BJ (cell line): Measurements from ENCODE around the gene ECT2L. TPM values are rescaled to one million over a fixed set of nuclear protein-coding genes. Genes with fewer than 3 reads are reported as not detected.

Experiments
- CTCF ChIA-PET: fragments of 350-600 bp; formaldehyde crosslinking; extraction: SDS; loops from one replicate; lab custom pipeline; 2021; ENCODE audit warnings: antibody characterized with exemption, inconsistent platforms; lab: Yijun Ruan, JAX
- POLR2A ChIA-PET: fragments of 300-600 bp; sonication (Branson Sonifier 250); formaldehyde crosslinking; extraction: SDS; loops from one replicate; lab custom pipeline; 2021; ENCODE audit warnings: antibody characterized with exemption; lab: Charles Lee
- DNase-seq: peaks from one replicate; pipeline ENCODE4 v3.0.0-alpha.2; 2011; ENCODE audit warnings: low read depth
- H3K27me3 ChIP-seq: 2 replicates; pipeline ENCODE4 v1.6.0; 2011; ENCODE audit warnings: low read length; ENCODE audit not compliant: control insufficient read depth, insufficient read depth
- H3K36me3 ChIP-seq: 2 replicates; pipeline ENCODE4 v1.5.1; 2011; ENCODE audit warnings: low read length; ENCODE audit not compliant: control insufficient read depth, insufficient read depth
- H3K4me3 ChIP-seq: 2 replicates; pipeline ENCODE4 v1.5.1; 2011; ENCODE audit warnings: low read depth, mild to moderate bottlenecking, control low read depth, low read length
- CTCF ChIP-seq: IDR thresholded peaks from 2 replicates; pipeline ENCODE4 v1.5.1; 2011; ENCODE audit warnings: low read depth, mild to moderate bottlenecking, control low read depth, inconsistent platforms, low read length, moderate library complexity; ENCODE audit not compliant: insufficient read depth
- polyA plus RNA-seq: library from polyadenylated mRNA; depleted of rRNA; stranded (reverse); fragments of >200 nt; gene quantifications from 2 replicates; pipeline ENCODE4 v1.2.3, GENCODE V29; 2011

Gene ECT2L
- polyA plus RNA-seq, 1 experiment = not detected

GRCh38 chr6:138849791-138850190 is 53.9 kb downstream of the ECT2L start:
- TF ChIP-seq CTCF = no peak
- POLR2A ChIA-PET = no interaction called here
- Histone ChIP-seq H3K4me3 (no peak overlapping the region), H3K36me3 (no peaks in the 10 kb centered on the region), H3K27me3 (0 out of 2 replicates have a peak, but pooled peaks cover 2% of the 10 kb centered on the region)
- CTCF ChIA-PET = no interaction called here
- DNase-seq = no peak

GRCh38 chr6:138856654-138857053 is 60.8 kb downstream of the ECT2L start:
- no peak overlapping the region for H3K4me3 ChIP-seq
- no peak for TF ChIP-seq CTCF
- ChIA-PET CTCF (no interaction called here), POLR2A (no interaction called here)
- no peaks in the 10 kb centered on the region for H3K36me3 ChIP-seq
- H3K27me3 ChIP-seq = peaks cover 2% of the 10 kb centered on the region
- DNase-seq = no peak

GRCh38 chr6:138857775-138858174 is 61.9 kb downstream of the ECT2L start:
- POLR2A ChIA-PET = no interaction called here
- H3K36me3 ChIP-seq = no peaks in the 10 kb centered on the region
- CTCF ChIA-PET = no interaction called here
- TF ChIP-seq CTCF = no peak
- no peak for DNase-seq
- H3K27me3 ChIP-seq = peaks cover 2% of the 10 kb centered on the region
- no peak overlapping the region for H3K4me3 ChIP-seq

GRCh38 chr6:138862456-138862855 is 66.6 kb downstream of the ECT2L start:
- Histone ChIP-seq H3K4me3 (no peak overlapping the region), H3K36me3 (no peaks in the 10 kb centered on the region), H3K27me3 (no peaks in the 10 kb centered on the region; the same call in 1 of the 2 replicates)
- no peak for TF ChIP-seq CTCF
- POLR2A ChIA-PET = no interaction called here
- CTCF ChIA-PET = interaction anchor here (0.5 kb wide), 1 partner anchor 19 kb away, joined by 3 read pairs; no protein-coding TSS in a partner anchor
- no peak for DNase-seq

GRCh38 chr6:138863321-138863720 is 67.4 kb downstream of the ECT2L start:
- DNase-seq = no peak
- CTCF ChIA-PET = interaction anchor here (0.6 kb wide), 1 partner anchor 24 kb away, joined by 4 read pairs; no protein-coding TSS in a partner anchor
- H3K36me3 ChIP-seq = no peaks in the 10 kb centered on the region
- POLR2A ChIA-PET = no interaction called here
- no peaks in the 10 kb centered on the region; the same call in 1 of the 2 replicates for H3K27me3 ChIP-seq
- no peak overlapping the region for H3K4me3 ChIP-seq
- no peak for TF ChIP-seq CTCF
